HEK293T (cell line): ENCODE data around the gene PRKCE.

Source experiments
- CTCF ChIA-PET: fragments of 350-600 bp; formaldehyde crosslinking; extraction: SDS; loops from one replicate; lab custom pipeline; 2021; ENCODE audit warnings: antibody characterized with exemption, inconsistent platforms; lab: Yijun Ruan, JAX
- POLR2A ChIA-PET: fragments of 350-600 bp; formaldehyde crosslinking; extraction: SDS; loops from one replicate; lab custom pipeline; 2020; ENCODE audit warnings: antibody characterized with exemption, inconsistent platforms; lab: Yijun Ruan, JAX
- DNase-seq: peaks from one replicate; pipeline ENCODE4 v3.0.0; 2012; ENCODE audit warnings: mixed read lengths; ENCODE audit errors: extremely low spot score
- ARNT ChIP-seq: fragments of 450-650 bp; IDR thresholded peaks from 2 replicates; pipeline ENCODE4 v1.6.1; 2017; ENCODE audit warnings: mild to moderate bottlenecking
- BHLHE40 ChIP-seq: fragments of 450-650 bp; IDR thresholded peaks from 2 replicates; pipeline ENCODE4 v1.6.1; 2016; ENCODE audit warnings: mild to moderate bottlenecking, moderate library complexity, borderline replicate concordance
- CTBP1 ChIP-seq: fragments of 450-650 bp; IDR thresholded peaks from 2 replicates; pipeline ENCODE4 v1.6.1; 2016; ENCODE audit warnings: borderline replicate concordance
- ELF4 ChIP-seq: fragments of 450-650 bp; IDR thresholded peaks from 2 replicates; pipeline ENCODE4 v1.6.1; 2017; ENCODE audit warnings: antibody characterized with exemption
- FOXA1 ChIP-seq: fragments of 450-650 bp; IDR thresholded peaks from 2 replicates; pipeline ENCODE4 v1.6.1; 2016; ENCODE audit warnings: mild to moderate bottlenecking
- FOXK2 ChIP-seq: fragments of 450-650 bp; IDR thresholded peaks from 2 replicates; pipeline ENCODE4 v1.6.1; 2016; ENCODE audit warnings: mild to moderate bottlenecking
- FOXM1 ChIP-seq: fragments of 450-650 bp; IDR thresholded peaks from 2 replicates; pipeline ENCODE4 v1.6.1; 2017; ENCODE audit warnings: mild to moderate bottlenecking, borderline replicate concordance
- HDGF ChIP-seq: fragments of 450-650 bp; IDR thresholded peaks from 2 replicates; pipeline ENCODE4 v1.6.1; 2017; ENCODE audit warnings: antibody characterized with exemption, borderline replicate concordance
- L3MBTL2 ChIP-seq: fragments of 450-650 bp; conservative IDR thresholded peaks from 2 replicates; pipeline ENCODE4 v1.6.1; 2016; ENCODE audit warnings: mild to moderate bottlenecking
- LEF1 ChIP-seq: fragments of 450-650 bp; IDR thresholded peaks from 2 replicates; pipeline ENCODE4 v1.6.1; 2017; ENCODE audit warnings: mild to moderate bottlenecking, borderline replicate concordance
- NFRKB ChIP-seq: fragments of 450-650 bp; IDR thresholded peaks from 2 replicates; pipeline ENCODE4 v1.6.1; 2016; ENCODE audit warnings: mild to moderate bottlenecking, moderate library complexity
- SP1 ChIP-seq: fragments of 450-650 bp; IDR thresholded peaks from 2 replicates; pipeline ENCODE4 v1.6.1; 2017
- SUZ12 ChIP-seq: fragments of 450-650 bp; IDR thresholded peaks from 2 replicates; pipeline ENCODE4 v1.6.1; 2016; ENCODE audit warnings: mild to moderate bottlenecking
- TARDBP ChIP-seq: fragments of 450-650 bp; IDR thresholded peaks from 2 replicates; pipeline ENCODE4 v1.6.1; 2016
- ZNF384 ChIP-seq: fragments of 450-650 bp; IDR thresholded peaks from 2 replicates; pipeline ENCODE4 v1.6.1; 2016
- TF ChIP-seq, protein P1 (sequence below): fragments of 450-650 bp; IDR thresholded peaks from 2 replicates; pipeline ENCODE4 v1.6.1; 2016

Gene PRKCE

DNA sequence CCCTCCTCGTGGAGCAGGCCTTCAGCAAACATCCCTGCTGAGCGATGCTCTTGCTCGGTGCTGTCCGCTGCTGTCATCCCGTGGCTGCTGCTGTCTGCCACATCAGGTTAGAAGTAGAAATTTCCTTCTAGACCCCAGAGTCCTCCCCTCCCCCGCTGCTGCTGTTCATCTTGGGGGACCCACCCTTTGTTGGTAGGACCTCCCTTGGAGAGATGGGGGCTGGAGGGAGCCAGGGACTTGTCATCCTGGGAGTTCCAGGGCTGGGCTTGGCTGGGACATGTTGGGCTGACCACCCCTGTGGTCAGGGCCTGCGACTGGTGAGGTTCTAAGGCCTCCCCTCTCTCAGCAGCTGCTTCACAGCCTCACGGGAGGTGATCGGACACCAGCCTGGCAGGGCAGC, 122.4 kb downstream of the PRKCE start:
- POLR2A ChIA-PET: no interaction called here
- no peak for DNase-seq
- CTCF ChIA-PET: no interaction called here
- TF ChIP-seq L3MBTL2 (no peak), FOXM1 (no peak), HDGF (no peak), ELF4 (no peak), FOXA1 (no peak), FOXK2 (no peak), LEF1 (no peak), TARDBP (no peak), ARNT (no peak), NFRKB (no peak), SUZ12 (no peak), CTBP1 (no peak), ZNF384 (no peak), SP1 (no peak)
- TF ChIP-seq, protein P1, sequence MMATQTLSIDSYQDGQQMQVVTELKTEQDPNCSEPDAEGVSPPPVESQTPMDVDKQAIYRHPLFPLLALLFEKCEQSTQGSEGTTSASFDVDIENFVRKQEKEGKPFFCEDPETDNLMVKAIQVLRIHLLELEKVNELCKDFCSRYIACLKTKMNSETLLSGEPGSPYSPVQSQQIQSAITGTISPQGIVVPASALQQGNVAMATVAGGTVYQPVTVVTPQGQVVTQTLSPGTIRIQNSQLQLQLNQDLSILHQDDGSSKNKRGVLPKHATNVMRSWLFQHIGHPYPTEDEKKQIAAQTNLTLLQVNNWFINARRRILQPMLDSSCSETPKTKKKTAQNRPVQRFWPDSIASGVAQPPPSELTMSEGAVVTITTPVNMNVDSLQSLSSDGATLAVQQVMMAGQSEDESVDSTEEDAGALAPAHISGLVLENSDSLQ: no peak

DNA sequence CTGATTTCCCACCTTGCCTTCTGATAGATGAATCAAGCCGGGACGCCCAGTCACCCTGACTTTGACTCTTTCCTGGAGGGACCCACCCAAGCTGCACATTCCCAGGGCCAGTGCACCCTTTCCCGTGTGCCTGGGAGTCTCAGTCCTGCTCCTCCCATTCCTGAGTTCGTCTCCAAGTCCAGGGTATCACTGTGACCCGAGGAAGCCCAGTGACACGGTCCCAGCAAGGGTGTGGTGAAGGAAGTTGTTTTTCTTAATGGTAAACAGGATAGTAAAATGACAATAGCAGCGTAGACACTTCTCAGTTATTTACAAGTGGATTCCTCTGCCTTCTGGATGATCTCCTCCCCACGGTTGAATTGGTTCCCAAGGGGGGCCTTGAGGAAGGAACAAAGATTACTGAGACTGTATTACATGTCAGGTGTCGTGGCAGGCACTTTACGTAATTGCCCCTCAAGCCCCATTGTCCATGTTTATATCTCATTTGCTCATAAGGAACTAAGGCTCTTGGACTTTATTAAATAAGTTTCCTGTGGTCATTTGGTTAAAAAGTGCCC, 123.3 kb downstream of the PRKCE start:
- TF ChIP-seq FOXK2: no peak
- TF ChIP-seq TARDBP: no peak
- no peak for TF ChIP-seq HDGF
- no peak for TF ChIP-seq NFRKB
- no peak for TF ChIP-seq LEF1
- ChIA-PET POLR2A (no interaction called here), CTCF (no interaction called here)
- DNase-seq: no peak

DNA sequence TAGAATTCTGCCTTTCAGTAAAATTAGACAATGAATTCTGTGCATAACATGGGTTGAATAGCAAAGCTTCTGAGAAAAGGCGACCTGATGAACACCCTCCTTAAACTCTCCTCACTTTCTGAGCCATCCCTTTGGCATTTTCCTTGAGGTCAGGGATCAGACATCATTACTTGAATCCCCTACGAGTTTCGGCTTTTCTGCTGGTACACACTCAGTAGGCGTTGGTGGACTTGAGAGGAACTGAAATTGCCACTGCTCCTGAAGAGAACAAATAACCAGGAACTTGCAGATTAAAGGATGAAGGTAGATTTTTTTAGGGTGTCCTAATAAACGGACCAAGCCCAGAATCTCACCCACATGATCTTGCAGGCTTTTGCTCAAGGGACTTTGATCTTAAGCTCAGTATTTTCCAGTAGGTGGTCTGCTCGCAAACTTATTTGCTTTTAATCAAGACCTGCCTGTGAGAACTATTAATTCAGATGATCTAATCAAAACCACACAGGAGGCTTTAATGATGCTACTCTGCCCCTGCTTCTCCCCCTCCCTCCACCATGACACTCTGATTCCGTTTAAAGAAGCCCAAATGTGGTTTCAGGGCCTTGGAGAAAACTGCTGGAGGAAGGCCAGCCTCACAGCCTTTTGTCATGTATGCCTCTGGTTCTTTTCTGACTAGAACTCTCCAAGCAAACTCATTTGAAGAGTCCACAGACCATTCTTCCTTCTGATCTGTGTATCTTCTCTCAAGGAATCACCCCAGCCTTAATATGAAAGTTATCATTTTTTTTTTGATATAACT, 124.9 kb downstream of the PRKCE start:
- no peak for DNase-seq
- CTCF ChIA-PET: no interaction called here
- POLR2A ChIA-PET: no interaction called here
- TF ChIP-seq HDGF (no peak), NFRKB (no peak), L3MBTL2 (no peak), SUZ12 (no peak), ARNT (no peak), FOXK2 (no peak), ELF4 (no peak), LEF1 (no peak), FOXM1 (no peak), FOXA1 (no peak), CTBP1 (no peak)

DNA sequence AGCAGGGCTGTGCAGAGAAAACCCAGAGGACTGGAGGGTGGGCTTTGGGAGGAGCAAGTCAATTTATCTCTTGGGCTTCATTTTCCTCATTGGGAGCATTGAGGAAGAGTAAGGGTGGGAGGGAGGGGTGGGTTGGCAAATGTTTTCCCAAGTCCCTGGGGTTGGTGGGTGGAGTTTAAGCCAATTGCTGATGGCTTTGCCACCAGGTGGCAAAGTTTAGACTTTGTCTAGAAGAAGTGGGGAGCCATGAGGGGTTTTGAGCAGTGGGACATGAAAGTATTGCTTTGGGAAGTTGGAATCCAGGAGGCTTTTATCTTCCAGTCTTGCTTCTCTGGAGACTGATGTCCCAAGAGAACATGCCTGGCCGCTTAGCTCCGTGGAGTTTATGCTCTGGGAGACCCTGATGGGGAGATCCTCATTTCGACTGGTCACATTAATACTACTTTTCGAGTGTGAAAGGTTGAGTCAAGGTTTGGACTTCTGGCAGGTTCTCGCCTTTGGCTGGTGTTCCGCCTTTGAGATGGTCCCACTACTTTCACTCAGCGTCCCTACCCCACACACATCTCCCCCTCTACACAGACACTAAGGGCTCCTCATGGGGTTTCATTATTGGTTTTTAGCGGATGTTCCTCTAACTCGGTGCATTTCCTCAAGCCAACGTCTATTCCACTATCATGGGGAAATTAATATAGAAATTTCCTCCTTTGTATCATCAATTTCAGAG, 126.7 kb downstream of the PRKCE start:
- no peak for TF ChIP-seq NFRKB
- TF ChIP-seq SUZ12: no peak
- TF ChIP-seq FOXK2: no peak
- no peak for TF ChIP-seq HDGF
- TF ChIP-seq BHLHE40: no peak
- no peak for TF ChIP-seq ARNT
- TF ChIP-seq TARDBP: no peak
- ChIA-PET CTCF (interaction anchor here (0.6 to 1.5 kb wide), 17 partner anchors 9 to 598 kb away, joined by 3 to 10 read pairs (median 3); no protein-coding TSS in a partner anchor), POLR2A (interaction anchor here (1.5 kb wide), 1 partner anchor 128 kb away, joined by 7 read pairs; no protein-coding TSS in a partner anchor)
- DNase-seq: no peak

DNA sequence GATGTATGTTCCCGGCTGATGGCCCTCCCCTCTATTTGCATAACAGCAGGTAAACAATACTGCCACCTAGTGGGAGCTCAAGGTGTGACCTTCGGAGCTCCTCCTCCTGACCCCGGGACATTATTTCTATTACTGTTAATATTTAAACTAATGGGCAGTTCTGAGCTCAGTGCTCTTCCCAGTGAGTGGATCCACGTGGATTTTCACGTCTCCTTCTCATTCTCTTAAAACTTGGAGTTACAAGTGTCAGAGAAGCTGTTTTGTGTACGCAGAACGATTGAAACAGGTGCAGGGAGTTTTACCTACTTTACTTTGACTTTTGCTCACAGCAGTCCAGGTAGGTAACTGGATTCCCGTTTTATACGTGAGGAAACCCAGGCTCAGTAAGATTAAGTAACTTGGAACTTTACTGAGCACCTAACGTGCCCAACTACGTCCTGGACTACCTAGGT, 127.3 kb downstream of the PRKCE start:
- peak; percentile 73 for DNase-seq
- ChIA-PET POLR2A (interaction anchor here (1.5 kb wide), 1 partner anchor 129 kb away, joined by 7 read pairs; no protein-coding TSS in a partner anchor), CTCF (interaction anchor here (0.6 to 1.5 kb wide), 19 partner anchors 8 to 598 kb away, joined by 3 to 10 read pairs (median 3); no protein-coding TSS in a partner anchor)
- TF ChIP-seq ZNF384 (no peak), NFRKB (no peak), FOXA1 (no peak), FOXK2 (no peak), SP1 (no peak), ARNT (no peak), LEF1 (no peak), BHLHE40 (no peak), HDGF (no peak), CTBP1 (no peak), ELF4 (no peak), FOXM1 (no peak), SUZ12 (no peak), TARDBP (no peak), L3MBTL2 (no peak)
- TF ChIP-seq, protein P1: no peak

DNA sequence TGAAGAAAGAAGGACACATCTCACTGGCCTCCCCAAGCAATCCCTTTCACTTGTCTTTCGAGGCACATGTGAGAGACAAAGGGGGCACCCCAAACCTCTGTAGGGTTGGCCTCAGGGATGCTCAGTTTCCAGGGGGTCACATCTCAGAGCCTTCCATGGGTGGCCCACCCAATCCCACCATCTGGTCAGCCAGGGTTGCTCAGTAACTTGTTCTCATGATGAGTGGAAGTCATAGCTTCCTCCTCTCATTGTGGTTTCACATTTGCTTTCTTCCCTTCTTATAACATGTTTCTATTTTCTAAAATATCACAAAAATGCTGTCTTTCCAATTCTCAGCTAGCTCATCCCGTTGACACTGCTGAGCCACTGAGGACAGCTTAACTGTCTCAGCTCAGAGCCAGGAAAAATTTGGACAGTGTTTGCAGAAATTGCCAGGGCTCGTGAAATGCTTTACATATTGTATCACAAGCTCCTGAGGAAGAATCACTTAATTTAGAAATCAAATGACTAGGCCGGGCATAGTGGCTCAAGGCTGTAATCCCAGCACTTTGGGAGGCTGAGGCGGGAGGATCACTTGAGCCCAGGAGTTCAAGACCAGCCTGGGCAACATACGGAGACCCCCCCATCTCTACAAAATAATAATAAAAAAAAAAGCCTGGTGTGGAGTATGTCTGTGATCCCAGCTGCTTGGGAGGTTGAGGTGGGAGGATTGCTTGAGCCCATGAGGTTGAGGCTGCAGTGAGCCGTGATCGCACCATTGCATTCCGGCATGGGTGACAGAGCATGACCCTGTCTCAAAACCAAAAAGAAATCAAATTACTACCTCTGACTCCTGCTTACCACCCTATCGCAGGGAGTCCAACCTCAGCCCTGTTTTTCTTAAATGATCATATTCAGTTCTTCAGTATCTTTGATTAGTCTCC, 129.3 kb downstream of the PRKCE start:
- TF ChIP-seq ELF4 (no peak), CTBP1 (no peak), FOXA1 (no peak), ZNF384 (no peak), NFRKB (no peak), FOXK2 (no peak), LEF1 (no peak), HDGF (no peak), TARDBP (no peak), L3MBTL2 (no peak), SUZ12 (no peak), SP1 (no peak), ARNT (no peak), BHLHE40 (no peak), FOXM1 (no peak)
- TF ChIP-seq, protein P1: no peak
- POLR2A ChIA-PET: no interaction called here

More for the DNA sequence above, 129.3 kb downstream of the PRKCE start:
- CTCF ChIA-PET: no interaction called here
- no peak for DNase-seq
